ENCODE data around the gene NTM. TPM values are rescaled to one million over a fixed set of nuclear protein-coding genes. Genes with fewer than 3 reads are reported as not detected.

The NTM gene
- total and polyA plus RNA-seq, 2 of the 8 experiments (the other 6 are each of a cell fraction or from before 2014, with no cell fraction given) = 13.4 to 20.0 TPM

- H3K4ac ChIP-seq (replicated peaks; ENCODE audit: insufficient read length, low read depth, low read length) = no peak overlapping the region
- H2AFZ ChIP-seq (ENCODE audit: low read length) = no peak overlapping the region
- no peak overlapping the region for H2BK12ac ChIP-seq (ENCODE audit: low read depth, low read length)
- no peak overlapping the region for H3K9ac ChIP-seq (replicated peaks in 1 of 4; ENCODE audit: extremely low read depth in 1 of 4, low read depth in 3 of 4, low read length in 3 of 4)
- H3K4me1 ChIP-seq (replicated peaks in 1 of 4; ENCODE audit: control insufficient read depth in 3 of 4, insufficient read depth in 4 of 4, low read length in 3 of 4) = no peaks in the 10 kb centered on the region
- CTCF ChIA-PET (ENCODE audit: partially characterized antibody) = interaction anchor here (0.7 to 2.1 kb wide), 8 partner anchors 17 to 59 kb away, joined by 3 to 10 read pairs (median 4); no protein-coding TSS in a partner anchor
- no peaks in the 10 kb centered on the region for H3K79me2 ChIP-seq (ENCODE audit: control insufficient read depth in 1 of 2, insufficient read depth in 2 of 2, low read length in 2 of 2)
- no peak overlapping the region for H2BK120ac ChIP-seq (replicated peaks; ENCODE audit: low read depth, low read length)
- no peak overlapping the region for H2BK5ac ChIP-seq (ENCODE audit: low read depth, low read length)
- FAIRE-seq (no peak), DNase-seq (ENCODE audit: low read depth in 1 of 2, low spot score in 2 of 2) (no peak)
- H4K91ac ChIP-seq (replicated peaks; ENCODE audit: insufficient read length, low read length) = no peak overlapping the region
- H3K4me2 ChIP-seq (ENCODE audit: insufficient read depth in 1 of 2, low read depth in 2 of 2, low read length in 2 of 2) = no peak overlapping the region
- no peaks in the 10 kb centered on the region; a peak in 1 of 4 replicates for H3K9me3 ChIP-seq (ENCODE audit: insufficient read depth in 2 of 2, low read depth in 1 of 2, low read length in 1 of 2)
- no peaks in the 10 kb centered on the region; a peak in 1 of 8 replicates for H3K36me3 ChIP-seq (ENCODE audit: control insufficient read depth in 2 of 4, insufficient read depth in 4 of 4, low read length in 3 of 4)
- no peak overlapping the region for H3K23ac ChIP-seq (ENCODE audit: insufficient read length)
- no peak overlapping the region for H2AK5ac ChIP-seq (ENCODE audit: low read depth, low read length)
- H4K20me1 ChIP-seq (replicated peaks in 1 of 2; ENCODE audit: control insufficient read depth in 1 of 2, insufficient read depth in 2 of 2, low read length in 2 of 2) = no peaks in the 10 kb centered on the region
- H3K27ac ChIP-seq (ENCODE audit: low read depth, low read length) = no peak overlapping the region
- no peak overlapping the region for H3K18ac ChIP-seq (ENCODE audit: extremely low read depth, low read length)
- H4K5ac ChIP-seq (ENCODE audit: insufficient read length, low read depth, low read length) = no peak overlapping the region
- H3K23me2 ChIP-seq (ENCODE audit: low read depth, low read length) = no peaks in the 10 kb centered on the region
- H4K8ac ChIP-seq (ENCODE audit: extremely low read depth, insufficient read depth, low read length) = no peak overlapping the region
- no peaks in the 10 kb centered on the region for H3K27me3 ChIP-seq (replicated peaks in 1 of 4; ENCODE audit: control insufficient read depth in 3 of 4, extremely low read depth in 1 of 4, insufficient read depth in 3 of 4, low read length in 3 of 4)
- H3K79me1 ChIP-seq (ENCODE audit: low read depth, low read length) = no peaks in the 10 kb centered on the region
- H2BK20ac ChIP-seq (ENCODE audit: low read length) = no peak overlapping the region
- no peak overlapping the region for H3K56ac ChIP-seq (replicated peaks; ENCODE audit: insufficient read length, low read depth, low read length)
- H2BK15ac ChIP-seq (ENCODE audit: low read length) = 0 out of 2 replicates have a peak overlapping the region, but pooled peaks have one; percentile 11
- 98% methylated on average over 6 of the region's 6 CpGs; no CpG with 5 or more reads in 1 of the 2 experiments for WGBS, 2 experiments (ENCODE audit: extremely low coverage in 1 of 2, insufficient coverage in 1 of 2, insufficient read length in 1 of 2, insufficient replicate concordance in 2 of 2, low coverage in 1 of 2, low lambda C conversion rate in 2 of 2, missing lambda C conversion rate in 1 of 2)
- H3K14ac ChIP-seq (ENCODE audit: insufficient read length) = no peak overlapping the region
- no peak overlapping the region for H3K4me3 ChIP-seq (ENCODE audit: extremely low read depth in 1 of 4, insufficient read depth in 2 of 4, low read depth in 3 of 4, low read length in 4 of 4)
- POLR2A ChIA-PET (ENCODE audit: partially characterized antibody) = interaction anchor here (1.8 kb wide), 1 partner anchor 20 kb away, joined by 5 read pairs; no protein-coding TSS in a partner anchor
- no peak for TF ChIP-seq CREB1 (IDR thresholded peaks at IDR 0.05)
- no peak for TF ChIP-seq CHD1 (IDR thresholded peaks at IDR 0.05; ENCODE audit: low read depth, low read length)
- TF ChIP-seq CTBP2 (IDR thresholded peaks at IDR 0.05; ENCODE audit: borderline replicate concordance, insufficient read depth, insufficient read length, low read length) = no peak
- TF ChIP-seq CBX8 (IDR thresholded peaks at IDR 0.05; ENCODE audit: borderline replicate concordance, low read depth, low read length) = no peak
- no peak for TF ChIP-seq SIRT6 (IDR thresholded peaks at IDR 0.05; ENCODE audit: low read length)
- TF ChIP-seq E2F6 (IDR thresholded peaks at IDR 0.05) = no peak
- TF ChIP-seq EP300 (IDR thresholded peaks at IDR 0.05; ENCODE audit: borderline replicate concordance in 1 of 2, low read depth in 2 of 2, low read length in 2 of 2) = no peak
- TF ChIP-seq SAP30 (IDR thresholded peaks at IDR 0.05; ENCODE audit: insufficient read depth, insufficient replicate concordance, low read length) = no peak
- no peak for TF ChIP-seq BACH1 (IDR thresholded peaks at IDR 0.05; ENCODE audit: low read length)
- TF ChIP-seq, protein P1, sequence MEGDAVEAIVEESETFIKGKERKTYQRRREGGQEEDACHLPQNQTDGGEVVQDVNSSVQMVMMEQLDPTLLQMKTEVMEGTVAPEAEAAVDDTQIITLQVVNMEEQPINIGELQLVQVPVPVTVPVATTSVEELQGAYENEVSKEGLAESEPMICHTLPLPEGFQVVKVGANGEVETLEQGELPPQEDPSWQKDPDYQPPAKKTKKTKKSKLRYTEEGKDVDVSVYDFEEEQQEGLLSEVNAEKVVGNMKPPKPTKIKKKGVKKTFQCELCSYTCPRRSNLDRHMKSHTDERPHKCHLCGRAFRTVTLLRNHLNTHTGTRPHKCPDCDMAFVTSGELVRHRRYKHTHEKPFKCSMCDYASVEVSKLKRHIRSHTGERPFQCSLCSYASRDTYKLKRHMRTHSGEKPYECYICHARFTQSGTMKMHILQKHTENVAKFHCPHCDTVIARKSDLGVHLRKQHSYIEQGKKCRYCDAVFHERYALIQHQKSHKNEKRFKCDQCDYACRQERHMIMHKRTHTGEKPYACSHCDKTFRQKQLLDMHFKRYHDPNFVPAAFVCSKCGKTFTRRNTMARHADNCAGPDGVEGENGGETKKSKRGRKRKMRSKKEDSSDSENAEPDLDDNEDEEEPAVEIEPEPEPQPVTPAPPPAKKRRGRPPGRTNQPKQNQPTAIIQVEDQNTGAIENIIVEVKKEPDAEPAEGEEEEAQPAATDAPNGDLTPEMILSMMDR (IDR thresholded peaks at IDR 0.05; ENCODE audit: control extremely low read depth in 1 of 3, insufficient read depth in 1 of 3, low read depth in 1 of 3, low read length in 3 of 3) = no peak
- no peak for TF ChIP-seq RFX5 (IDR thresholded peaks at IDR 0.05; ENCODE audit: borderline replicate concordance, low read depth, low read length)
Measured at GRCh38 chr11:131628739-131629138, 258.3 kb downstream of the NTM start.
